Muscle of back (tissue), 11 donors: Measurements from ENCODE around the gene RCN2. TPM values are rescaled to one million over a fixed set of nuclear protein-coding genes. Genes with fewer than 3 reads are reported as not detected.

Experiments used
- DNase-seq, 3 donors: peaks; one replicate each; pipeline versions ENCODE4 v3.0.0 to v3.0.0-alpha.2; 2013
- polyA plus RNA-seq, 10 donors: library from polyadenylated mRNA; unstranded; fragments of 120-200 nt; gene quantifications; one replicate each; pipeline ENCODE4 v1.2.1, GENCODE V29; 2013; ENCODE audit not compliant: insufficient read length in 10 of 10

The RCN2 gene
- polyA plus RNA-seq, 10 donors: 98.7 to 131 (median 115) TPM

DNA sequence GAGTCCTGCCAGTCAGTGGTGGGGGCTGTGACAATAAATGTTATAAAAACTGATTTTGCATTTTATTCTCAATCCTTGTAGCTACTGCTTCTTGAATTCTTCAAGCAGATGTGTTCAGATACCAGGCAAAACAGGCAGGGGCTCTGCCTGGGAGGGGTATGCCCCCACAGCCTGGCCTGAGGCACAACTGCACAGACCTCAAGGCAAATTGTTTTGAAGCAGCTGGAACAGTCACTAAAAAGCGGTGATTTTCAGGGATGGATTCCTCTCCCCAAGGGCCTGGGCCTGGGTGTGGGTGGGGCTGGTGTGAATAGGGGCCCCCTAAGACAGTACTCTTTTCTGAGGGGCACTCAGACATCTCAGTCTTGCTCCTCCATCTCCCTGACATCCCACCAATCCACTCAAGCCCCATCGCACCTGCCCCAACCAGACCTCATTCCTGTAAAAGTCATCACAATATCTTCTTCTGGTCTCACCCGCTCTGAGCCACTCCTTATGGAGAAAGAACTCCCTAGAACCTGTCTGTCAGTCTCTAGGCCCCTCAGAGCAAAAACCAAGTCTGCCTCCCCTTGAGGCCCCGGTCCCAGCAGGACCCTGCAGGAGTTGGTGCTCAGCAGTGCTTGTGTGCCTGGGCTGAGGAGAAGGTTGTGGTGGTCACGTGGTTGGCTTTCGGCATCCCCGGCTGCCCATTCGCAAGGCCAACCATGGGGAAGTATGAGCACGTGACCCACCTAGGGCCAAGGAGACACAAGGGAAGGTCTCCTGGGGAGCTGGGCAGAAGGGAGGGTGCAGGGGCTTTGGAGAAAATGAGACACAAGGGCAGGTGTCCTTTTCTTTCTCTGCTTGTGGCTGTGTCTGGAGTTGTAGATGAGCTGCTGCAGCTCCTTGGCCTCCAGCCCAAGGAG, 60.4 kb downstream of the RCN2 start:
- peak in 1 of 3 donors; percentile 26 for DNase-seq

DNA sequence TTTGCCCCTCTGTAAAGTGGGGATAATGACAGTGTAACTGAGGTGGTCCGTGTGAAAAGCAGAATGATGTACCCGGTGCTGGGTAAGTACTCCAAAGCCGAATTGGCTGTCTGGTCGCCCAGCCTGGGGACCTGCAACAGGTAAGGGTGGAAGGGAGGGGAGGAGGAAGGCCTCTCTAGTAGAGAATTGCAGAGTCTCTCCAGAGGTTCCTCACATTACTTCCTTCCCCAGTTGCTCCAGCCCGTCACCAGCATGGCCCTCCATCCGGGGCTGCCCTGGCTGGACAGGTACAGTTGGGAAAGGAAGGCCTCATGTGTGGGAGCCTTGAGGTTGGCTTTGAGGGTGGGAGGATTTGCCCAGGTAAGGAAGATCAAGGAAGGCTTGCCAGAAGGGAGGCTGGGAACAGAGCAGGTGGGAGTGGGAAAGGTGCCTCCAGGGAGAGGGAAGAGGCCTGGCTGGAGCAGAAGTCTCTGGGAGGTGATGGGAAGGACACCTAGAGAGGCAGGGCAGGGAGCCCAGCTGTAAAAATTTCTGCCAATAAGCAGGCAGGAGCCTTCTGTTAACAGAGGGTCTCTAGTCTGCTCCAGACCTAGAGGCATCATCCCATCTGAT, 61.7 kb downstream of the RCN2 start:
- DNase-seq: no peak

GRCh38 chr15:76994001-76994400, 62.5 kb downstream of the RCN2 start:
- no peak for DNase-seq

DNA sequence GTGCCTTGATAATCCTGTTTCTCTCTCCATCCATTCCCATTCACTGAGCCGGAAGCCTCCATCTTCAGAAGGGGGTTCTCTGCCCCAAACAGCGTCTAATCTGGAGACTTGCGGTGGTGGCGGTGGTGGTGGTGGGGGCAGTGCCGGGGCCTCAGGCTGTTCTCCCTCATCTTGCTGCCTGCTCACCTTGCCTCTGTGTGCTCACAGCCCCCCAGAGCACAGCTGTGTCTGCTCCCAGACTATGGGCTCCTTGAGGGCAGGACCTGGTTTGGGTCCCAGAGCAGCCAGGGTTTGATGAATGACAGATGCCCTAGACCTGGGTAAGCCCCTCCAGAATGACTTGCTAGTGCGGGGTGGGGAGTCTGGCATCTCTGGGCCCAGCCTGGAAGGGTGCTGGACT, 62.9 kb downstream of the RCN2 start:
- DNase-seq: no peak

DNA sequence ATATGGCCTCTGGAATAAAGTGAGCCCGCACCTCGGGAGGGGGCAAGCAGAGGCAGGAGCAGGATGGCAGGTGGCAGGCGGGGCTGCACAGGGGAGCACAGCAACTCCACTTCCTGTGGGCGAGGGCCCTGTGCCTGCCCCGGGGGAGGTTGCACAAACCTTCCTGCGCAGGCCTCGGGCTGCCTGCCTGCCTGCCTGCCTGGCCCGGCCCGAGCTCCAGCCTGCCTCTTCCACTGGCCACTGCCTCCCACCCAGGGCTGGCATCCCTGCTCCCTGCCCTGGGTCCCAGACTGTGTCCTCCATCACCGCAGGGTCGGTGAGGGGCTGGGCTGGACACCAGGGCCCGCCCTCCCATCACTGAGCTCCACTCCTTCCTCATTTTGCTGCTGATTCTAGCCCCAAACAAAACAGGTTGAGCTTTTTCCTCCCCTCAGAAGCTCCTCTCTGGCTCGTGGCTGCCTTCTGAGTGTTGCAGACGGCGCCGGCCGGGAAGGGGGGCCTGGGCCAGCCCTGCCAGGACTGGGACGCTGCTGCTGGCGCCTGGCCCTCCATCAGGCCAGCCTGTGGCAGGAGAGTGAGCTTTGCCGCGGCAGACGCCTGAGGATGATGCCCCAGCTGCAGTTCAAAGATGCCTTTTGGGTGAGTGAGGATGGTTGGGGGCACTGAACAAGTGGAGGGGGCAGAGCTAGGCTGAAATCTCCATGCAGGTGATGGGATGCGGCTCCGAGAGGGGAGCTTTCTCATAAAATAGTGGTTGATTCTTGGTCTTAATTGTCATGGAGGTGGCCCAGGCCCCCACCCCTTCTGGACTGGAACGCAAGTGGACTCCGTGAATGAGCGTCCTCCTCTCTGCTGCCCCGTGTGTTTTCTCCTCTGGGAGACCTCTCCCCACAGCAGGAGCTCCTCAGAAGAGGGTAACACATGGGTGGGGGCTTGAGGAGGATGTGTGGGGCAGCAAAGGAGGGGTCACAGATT, 63.7 kb downstream of the RCN2 start, which contains the start of gene PSTPIP1:
PSTPIP1 (plus strand) TSS at position 156 of the 975 bp plus-strand sequence; CDS start at position 604, 448 bp downstream.
- DNase-seq: peak in 1 of 3 donors; percentile 79

- DNase-seq: no peak
Observed at GRCh38 chr15:76996076-76996525, 64.6 kb downstream of the RCN2 start.

DNA sequence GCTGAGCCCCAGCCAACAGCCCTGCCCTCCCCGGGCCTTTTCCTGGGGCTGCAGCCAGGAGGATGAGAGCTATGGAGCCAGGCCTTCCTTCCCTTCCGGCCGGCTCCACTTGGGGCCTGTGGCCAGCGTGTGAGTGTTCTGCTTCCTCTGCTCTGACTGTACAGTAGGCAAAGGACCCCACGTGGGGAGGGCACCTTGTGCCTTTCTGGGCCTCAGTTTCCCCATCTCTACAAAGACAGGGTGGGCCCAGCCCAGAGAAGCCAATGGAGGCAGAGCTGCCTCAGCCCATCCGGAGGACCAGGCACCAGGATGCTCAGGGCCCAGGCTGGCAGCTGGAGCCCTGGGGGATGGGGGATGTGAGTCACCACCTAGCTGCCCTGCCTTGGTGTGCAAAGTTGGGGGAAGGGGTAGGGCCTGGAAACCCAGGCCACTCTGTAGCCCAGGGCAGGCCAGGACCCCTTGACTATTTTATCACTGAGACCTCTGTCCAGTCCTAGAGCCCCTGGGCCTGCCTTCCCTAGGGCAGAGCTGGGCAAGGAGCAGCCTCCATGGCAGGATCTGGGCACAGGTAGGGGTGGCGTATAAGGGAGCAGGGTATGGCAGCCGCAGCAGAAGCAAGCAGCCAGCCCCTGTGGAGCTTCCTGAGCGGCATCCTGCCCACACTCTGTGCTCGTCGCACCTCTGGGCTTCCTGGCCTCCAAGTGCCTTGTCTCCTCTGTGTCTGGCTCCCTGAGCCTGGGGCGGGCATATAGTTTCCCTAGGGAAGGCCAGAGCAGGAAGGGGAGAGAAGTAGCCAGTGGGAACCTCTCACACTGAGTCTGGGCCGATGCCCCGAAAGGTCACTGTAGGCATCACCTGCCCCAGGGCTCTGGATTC, 65.2 kb downstream of the RCN2 start:
- DNase-seq: peak in 2 of 3 donors; percentile 56 to 71

DNA sequence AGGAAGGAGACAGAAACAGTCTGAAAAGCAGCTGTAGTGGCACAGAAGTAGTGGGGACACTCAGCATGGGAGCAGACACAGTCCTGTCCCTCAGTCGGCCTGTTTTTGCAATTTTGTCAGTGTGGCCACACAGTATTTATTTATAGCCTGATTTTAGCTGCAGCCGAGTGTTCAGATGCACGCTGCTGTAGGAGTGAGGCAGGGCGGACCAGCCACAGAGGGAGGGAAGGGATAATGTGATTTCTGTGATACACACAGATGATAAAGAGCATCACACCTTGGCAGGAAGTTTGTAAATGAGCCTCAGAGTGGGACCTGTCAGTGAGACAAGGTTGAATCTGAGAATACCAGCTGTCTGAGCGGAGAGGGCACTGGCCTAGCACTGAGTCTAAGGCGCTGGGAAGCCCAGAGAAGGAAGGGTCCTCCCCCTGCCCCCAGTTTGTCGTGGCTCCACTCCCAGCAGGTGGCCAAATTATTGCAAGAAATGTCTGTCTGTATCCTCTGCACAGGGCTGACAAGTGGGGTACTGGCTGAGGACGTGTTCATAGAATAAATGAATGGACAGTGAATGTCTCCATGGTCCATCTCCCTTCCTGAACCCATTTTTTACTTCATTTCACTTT, 67.2 kb downstream of the RCN2 start:
- no peak for DNase-seq

GRCh38 chr15:76999996-77000395, 68.4 kb downstream of the RCN2 start:
- no peak for DNase-seq

GRCh38 chr15:77001351-77001750, 69.8 kb downstream of the RCN2 start:
- DNase-seq: no peak

- DNase-seq: no peak
Observed at GRCh38 chr15:77001966-77002365, 70.4 kb downstream of the RCN2 start.

DNA sequence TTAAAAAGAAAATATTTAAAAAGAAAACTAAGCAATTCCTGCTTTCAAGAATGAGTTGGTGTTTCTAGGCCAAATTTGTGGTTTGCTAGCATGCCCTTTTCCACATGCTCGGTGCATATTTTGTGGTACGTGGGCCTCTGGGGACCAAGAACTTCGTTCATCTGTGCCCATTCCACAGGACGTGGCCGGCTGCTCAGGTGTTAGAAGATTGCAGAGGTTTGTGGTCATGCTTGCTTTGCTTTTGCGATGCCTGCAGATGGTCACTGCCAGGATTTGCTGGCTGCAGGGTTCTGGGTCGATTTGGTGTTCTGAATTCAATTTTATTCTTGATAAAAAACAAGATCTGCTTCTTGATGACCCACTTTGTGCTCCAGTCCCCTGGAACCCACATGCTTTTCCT, 70.9 kb downstream of the RCN2 start:
- DNase-seq: no peak

DNA sequence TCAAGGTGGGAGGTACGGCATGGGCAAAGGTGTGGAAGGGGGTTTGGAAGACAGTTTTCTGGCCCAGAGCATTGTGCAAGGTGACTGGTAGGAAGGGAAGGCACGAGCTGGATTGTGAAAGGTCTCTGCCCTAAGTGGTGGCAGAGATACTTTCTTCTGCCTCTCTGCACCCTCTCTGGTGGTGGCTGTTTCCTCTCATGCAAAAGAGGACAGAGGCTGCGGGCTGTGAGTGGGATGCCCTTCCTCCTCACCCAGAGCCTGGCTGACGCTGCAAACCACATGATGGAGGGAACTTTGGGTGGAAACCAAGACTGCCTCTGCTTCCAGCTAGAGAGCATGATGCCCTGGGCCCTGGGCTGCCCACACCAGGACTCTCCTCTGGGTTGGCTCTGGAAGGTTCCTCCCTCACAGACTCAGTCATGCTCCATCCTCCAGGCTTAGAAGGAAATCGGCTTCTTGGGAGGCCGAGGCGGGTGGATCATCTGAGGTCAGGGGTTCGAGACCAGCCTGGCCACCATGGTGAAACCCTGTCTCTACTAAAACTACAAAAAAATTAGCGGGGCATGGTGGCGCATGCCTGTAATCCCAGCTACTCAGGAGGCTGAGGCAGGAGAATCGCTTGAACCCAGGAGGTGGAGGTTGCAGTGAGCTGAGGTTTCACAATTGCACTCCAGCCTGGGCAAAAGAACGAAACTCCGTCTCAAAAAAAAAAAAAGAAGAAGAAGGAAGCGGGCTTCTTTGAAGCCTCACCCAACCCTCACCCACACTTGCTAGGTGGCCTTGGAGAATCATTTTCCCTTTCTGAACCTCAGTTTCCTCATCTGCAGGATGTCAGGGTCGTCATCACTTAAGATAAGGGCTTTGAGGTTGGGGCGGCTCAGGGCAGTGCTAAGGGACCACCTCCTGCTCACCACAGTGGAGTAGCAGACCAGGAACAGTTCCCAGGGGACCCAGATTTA, 71.7 kb downstream of the RCN2 start:
- no peak for DNase-seq

Other genes starting within 250 kb of the RCN2 start
- gene SCAPER, start 26.4 kb upstream of the RCN2 start, polyA plus RNA-seq: 10 to 100 TPM; 33.9 to 94.7 (median 53.3) TPM
- gene PSTPIP1, start 63.4 kb downstream of the RCN2 start, polyA plus RNA-seq: 1 to 10 TPM; 1.4 to 6.6 (median 2.1) TPM
- gene TSPAN3, start 139.4 kb downstream of the RCN2 start, polyA plus RNA-seq: 100 to 1,000 TPM; 327 to 428 (median 340) TPM